Stimulated activated CD8-positive, alpha-beta memory T cell treated with anti-CD3 and anti-CD28 coated beads, Interleukin-15, amount 100 ng/mL, for 48 hours (primary cell): ENCODE measurements around the gene SULT1A1.
"Not testable (repeated sequence)": the region's sequence is repeated elsewhere in the genome, so short reads cannot be mapped to it uniquely, and the experiment has no call there.

Experiments
- DNase-seq, 2 donors: peaks; one replicate each; pipeline ENCODE4 v3.0.0-alpha.2; 2020; ENCODE audit warnings: low read depth in 2 of 2

Gene SULT1A1

GRCh38 chr16:28609631-28610594 lies at the start of gene SULT1A1:
Gene SULT1A1, minus strand, starts transcription at chr16:28610044. Its CDS starts 1,189 bp downstream, at chr16:28608855.
- DNase-seq, result no peak

- not testable (repeated sequence) for DNase-seq
Observed at GRCh38 chr16:28639959-28640358, 30.1 kb upstream of the SULT1A1 start.

- not testable (repeated sequence) for DNase-seq
Observed at GRCh38 chr16:28638359-28638758, 28.5 kb upstream of the SULT1A1 start.

DNA sequence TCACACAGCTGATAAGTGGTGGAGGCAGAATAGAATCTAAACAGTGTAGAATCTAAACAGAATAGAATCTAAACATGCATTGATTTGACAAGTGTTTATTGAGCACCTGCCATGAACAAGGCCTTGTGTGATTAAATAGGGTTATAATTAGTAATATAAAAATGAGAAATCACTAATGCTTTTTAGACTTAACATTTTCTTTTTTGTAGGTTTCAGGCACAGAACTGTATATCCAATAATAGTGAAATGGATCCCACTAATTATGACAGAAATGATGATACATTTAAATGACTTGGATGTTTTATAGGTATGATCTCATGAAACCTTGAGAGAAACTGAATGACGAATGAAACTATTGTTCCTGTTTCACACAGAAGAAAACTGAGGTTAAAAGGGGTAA lies 27.9 kb upstream of the SULT1A1 start, which contains the start of gene NPIPB8:
Gene NPIPB8 (plus strand): TSS at position 301 of the 400 bp plus-strand sequence. CDS start 296 bp downstream, outside the sequence.
- not testable (repeated sequence) for DNase-seq

GRCh38 chr16:28636093-28636823 lies 26.4 kb upstream of the SULT1A1 start:
- not testable (repeated sequence) for DNase-seq

DNA sequence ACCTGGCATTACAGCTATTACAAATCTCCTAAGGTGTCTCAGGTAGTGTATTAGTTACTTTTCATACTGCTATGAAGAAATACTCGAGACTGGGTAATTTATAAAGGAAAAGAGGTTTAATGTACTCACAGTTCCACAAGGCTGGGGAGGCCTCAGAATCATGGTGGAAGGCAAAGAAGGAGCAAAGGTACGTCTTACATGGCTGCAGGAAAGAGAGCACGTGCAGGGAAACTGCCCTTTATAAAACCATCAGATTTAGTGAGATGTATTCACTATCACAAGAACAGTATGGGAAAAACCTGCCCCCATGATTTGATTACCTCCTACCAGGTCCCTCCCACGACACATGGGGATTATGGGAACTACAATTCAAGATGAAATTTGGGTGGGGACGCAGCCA lies 21.1 kb upstream of the SULT1A1 start:
- not testable (repeated sequence) for DNase-seq

DNA sequence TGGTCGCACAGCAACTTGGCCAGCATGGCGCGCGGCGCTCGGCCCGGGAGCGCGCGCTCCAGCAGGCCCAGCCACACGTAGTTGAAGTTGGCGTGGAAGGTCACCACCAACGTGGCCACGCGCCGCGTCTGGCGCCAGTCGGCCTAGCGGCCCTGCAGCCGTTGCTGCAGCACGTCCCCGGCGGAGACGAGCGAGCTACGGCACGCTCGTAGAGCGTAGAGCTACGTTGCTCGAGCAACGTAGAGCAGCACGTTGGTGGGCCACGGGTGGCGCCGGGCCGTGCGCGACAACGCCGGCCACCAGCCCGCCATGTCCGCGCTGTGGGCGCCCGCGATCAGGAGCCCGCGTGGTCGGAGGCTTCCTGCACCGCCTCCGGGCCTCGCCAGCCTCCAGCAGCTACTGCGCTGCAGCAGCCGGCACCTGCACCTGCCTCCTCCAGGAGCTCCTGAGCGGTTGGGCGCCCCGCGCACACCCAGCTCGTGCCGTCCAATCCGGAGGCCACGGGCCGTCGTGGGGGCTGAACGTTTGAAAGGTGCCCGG lies 13.4 kb upstream of the SULT1A1 start:
- DNase-seq, result peak; percentile 60 to 61

- DNase-seq, result not testable (repeated sequence)
Observed at GRCh38 chr16:28622532-28623171, 12.8 kb upstream of the SULT1A1 start.

DNA sequence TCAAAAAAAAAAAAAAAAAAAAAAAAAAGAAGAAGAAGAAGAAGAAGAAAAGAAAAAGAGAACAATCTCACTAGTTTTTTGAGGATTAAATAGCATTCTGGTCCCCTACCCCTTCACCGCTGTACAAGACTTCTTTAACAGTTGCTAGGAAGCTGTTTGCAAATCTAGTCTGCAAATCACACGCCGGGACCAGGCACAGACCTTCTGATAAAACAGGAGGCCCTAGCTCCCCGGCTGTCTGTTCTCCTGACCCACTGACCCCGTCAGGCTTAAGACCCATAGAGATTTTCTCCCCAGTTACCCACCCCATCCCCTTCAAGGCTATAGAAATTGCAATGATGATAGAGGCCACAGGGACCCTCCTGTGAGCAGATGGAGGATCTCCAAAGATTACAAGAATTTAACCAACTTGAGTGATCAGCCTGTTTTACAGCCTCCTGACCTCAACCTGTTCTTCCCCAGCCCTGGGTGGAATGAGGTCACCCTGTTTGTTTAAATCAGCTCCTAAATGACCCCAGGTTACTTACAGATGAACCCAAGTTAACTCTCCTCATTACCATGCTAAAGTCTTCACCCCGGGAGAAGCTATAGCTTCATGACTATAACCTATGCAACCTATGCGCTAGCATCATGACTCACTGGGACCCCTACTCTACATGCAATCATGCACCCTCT lies 11.8 kb upstream of the SULT1A1 start:
- DNase-seq, result no peak

GRCh38 chr16:28620316-28620715 lies 10.5 kb upstream of the SULT1A1 start:
- not testable (repeated sequence) for DNase-seq

DNA sequence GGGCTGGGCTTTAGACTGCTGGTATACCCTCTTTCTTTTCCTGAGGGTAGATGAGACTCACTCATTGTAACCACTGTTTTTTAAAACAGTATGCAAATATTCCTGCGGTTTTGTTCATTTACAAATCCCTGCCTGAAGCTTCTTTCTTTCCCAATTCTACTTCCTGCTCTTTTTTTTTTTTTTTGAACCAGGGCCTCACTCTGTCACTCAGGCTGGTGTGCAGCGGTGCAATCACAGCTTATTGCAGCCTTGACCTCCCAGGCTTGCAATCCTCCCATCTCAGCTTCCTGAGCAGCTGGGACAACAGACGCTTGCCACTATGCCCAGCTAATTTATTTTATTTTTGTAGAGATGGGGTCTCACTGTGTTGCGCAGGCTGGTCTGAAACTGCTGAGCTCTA lies 8.0 kb upstream of the SULT1A1 start:
- DNase-seq, result no peak

DNA sequence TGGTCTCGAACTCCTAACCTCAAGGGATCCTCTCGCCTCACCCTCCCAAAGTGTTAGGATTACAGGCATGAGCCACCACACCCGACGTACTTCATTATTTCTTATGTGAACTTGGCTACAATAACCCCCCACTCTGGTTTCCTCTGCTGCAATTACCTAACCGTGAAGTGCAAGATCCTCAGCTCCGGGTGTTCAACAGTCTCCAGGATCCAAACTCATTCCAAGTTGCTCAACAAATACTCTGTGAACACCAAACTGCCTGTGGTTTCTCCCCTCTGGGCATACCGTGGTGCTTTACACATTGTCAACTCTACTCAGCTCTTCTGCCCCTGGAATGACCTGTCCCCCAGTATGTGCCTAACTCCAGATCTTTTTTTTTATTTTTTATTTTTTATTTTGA lies 6.8 kb upstream of the SULT1A1 start:
- DNase-seq, result no peak

DNA sequence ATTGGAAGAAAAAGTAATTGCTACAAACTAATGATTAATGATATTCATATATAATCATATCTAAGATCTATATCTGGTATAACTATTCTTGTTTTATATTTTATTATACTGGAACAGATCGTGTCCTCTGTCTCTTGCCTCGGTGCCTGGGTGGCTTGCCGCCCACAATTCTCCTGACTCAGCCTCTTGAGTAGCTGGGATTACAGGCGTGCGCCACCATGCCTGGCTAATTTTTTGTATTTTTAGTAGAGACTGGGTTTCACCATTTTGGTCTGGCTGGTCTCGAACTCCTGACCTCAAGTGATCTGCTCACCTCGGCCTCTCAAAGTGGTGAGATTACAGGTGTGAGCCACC lies 6.4 kb upstream of the SULT1A1 start:
- DNase-seq, result not testable (repeated sequence)

- not testable (repeated sequence) for DNase-seq
Observed at GRCh38 chr16:28615486-28616223, 5.8 kb upstream of the SULT1A1 start.

DNA sequence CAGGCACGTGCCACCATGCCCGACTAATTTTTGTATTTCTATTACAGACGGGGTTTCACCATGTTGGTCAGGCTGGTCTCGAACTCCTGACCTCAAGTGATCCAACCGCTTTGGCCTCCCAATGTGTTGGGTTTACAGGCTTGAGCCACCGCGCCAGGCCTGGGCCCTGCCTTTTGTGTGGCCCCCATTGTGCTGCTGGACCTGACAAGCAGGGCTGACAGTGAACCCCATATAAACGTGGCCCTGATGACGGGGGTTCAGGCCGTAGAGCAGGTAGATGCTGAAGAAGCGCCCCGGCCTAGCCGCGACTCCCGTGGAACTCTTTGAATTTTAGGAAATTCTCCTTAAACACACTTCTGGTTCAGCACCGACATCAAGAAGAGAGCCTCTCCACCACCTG lies 4.7 kb upstream of the SULT1A1 start:
- DNase-seq, result not testable (repeated sequence)

GRCh38 chr16:28613912-28614311 lies 4.1 kb upstream of the SULT1A1 start:
- not testable (repeated sequence) for DNase-seq

GRCh38 chr16:28612359-28613280 lies 2.8 kb upstream of the SULT1A1 start:
- DNase-seq, result not testable (repeated sequence)

- DNase-seq, result no peak
Observed at GRCh38 chr16:28610595-28611191, 849 bp upstream of the SULT1A1 start.
